ENCODE results near the gene NR1D1. TPM values are rescaled to one million over a fixed set of nuclear protein-coding genes. Genes with fewer than 3 reads are reported as not detected.

Gene NR1D1
- 2.8 and 3.7 TPM in 2 replicates for total RNA-seq

DNA sequence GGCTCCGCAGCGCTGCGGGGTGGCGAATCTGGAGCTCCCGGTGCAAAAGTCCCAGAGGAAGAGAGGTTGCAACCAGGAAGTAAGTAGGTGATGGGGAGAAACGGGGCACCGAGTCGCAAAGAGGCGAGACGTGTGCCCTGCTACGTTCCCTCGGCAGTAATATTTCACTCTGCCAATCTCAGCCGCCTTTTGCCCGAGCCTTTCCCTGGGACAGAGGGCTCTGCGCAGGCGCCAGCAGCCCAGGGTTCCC lies at the start of gene NR1D1:
Gene NR1D1 (minus strand): TSS at position 171 of the 250 bp plus-strand sequence. CDS start 495 bp downstream, outside the sequence.

DNA sequence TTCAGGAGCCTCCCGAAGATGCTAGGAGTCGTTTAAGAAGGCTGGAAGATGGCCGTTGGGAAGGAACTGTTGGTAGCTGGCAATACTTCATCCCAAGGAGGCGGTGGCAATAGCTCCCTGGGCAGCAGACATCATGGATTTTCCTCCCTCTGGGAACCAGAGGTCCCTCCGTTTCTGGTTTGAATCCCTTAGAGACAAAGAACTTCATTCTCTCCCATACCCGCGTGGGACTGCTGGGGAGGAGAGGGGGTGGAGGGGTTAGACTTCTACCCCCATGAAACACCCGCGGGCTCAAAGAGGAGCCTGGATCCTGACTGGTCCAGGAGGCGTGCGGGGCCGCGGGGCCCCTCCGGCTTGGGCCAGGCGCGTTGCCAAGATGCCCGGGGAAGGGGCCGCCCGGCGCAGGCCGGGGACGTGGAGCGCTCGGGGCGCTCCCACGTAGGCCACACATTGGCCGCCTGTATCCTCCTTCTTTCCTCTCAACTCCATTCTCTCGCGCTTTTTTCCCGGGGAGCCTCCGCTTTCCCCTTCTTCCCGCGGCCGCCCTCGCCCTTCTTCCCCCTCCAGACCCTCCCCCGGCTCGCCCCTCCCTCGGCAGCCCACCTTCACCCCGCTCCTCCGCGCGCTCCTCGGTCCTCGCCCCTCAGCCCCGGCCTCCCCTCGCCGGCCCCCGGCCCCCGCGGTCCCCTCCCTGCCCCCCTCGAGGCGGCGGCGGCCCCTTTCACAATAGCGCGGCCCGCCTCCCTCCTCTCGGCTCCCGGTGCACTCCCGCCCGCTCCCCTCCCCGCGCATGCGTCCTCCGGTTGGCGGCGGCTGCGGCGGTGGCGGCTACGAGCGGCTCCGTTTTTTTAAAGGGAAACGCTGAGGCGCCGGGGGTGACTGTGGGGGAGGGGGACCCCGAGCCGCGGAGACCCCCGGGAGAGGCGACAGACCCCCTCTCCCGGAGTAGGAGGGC lies 21.1 kb upstream of the NR1D1 start, which contains the start of gene MSL1:
Gene MSL1 (plus strand): TSS at position 791 of the 955 bp plus-strand sequence. CDS start 642 bp downstream, outside the sequence.

DNA sequence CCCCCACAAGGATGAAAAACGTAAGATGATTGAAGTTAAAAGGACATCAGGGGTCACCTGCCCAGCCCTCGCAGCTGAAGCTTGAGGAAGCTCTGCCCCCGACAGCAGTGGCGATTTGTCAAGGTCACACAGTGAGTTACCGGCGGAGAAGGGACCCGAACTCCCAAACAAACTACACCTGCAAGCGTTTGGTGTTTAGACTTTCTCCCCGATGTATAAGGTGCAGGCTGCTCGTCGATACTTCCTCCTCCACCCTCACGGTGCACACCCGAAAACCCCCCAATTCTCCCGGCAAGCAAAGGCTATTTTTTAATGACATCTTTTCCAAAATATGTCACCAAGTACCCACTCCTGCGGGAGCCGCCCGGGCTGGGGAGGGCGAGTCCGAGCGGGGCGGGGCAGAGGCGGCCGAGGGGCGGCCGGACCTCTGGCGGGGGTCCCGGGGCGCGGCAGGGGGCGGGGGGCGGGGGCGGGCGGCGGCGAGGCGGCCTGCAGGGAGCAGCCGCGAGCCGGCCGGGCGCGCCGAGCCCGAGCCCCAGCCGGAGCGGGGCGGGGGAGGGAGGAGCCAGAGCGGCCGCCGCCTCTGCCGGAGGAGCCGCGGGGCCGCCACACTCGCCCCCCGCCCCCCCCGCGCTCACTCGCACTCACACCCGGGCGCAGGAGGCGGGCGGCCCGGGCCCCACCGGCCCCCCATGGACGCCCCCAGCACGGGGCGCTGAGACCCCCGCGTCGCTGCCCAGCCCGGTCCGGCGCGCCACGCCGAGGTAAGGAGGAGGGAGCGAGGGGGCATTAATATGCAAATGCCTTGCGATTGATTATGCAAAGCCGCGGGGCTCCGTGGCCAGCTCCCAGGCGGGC lies 37.8 kb downstream of the NR1D1 start, which contains the start of gene THRA:
Gene THRA (plus strand): TSS at position 637 of the 858 bp plus-strand sequence. CDS start 11,524 bp downstream, outside the sequence.

Other genes with a start within 250 kb of the NR1D1 start
- not detected in 2 replicates for gene IKZF3, start 236.3 kb downstream of the NR1D1 start, total RNA-seq
- gene ZPBP2, start 232.4 kb downstream of the NR1D1 start, total RNA-seq, result not detected in 2 replicates
- gene GSDMB, start 182.0 kb downstream of the NR1D1 start, total RNA-seq, result 0.26 and 11.5 TPM in 2 replicates
- 36.6 and 46.4 TPM in 2 replicates for gene ORMDL3, start 173.0 kb downstream of the NR1D1 start, total RNA-seq
- not detected in 2 replicates for gene LRRC3C, start 172.9 kb downstream of the NR1D1 start, total RNA-seq
- not detected in 2 replicates for gene GSDMA, start 137.6 kb downstream of the NR1D1 start, total RNA-seq
- gene PSMD3, start 119.8 kb downstream of the NR1D1 start, total RNA-seq, result 127 and 134 TPM in 2 replicates
- gene CSF3, start 85.1 kb downstream of the NR1D1 start, total RNA-seq, result 1.5 and 76.0 TPM in 2 replicates
- gene MED24, start 46.2 kb downstream of the NR1D1 start, total RNA-seq, result 58.9 and 71.0 TPM in 2 replicates
- gene THRA, start 37.6 kb downstream of the NR1D1 start, total RNA-seq, result 17.8 and 48.1 TPM in 2 replicates
- gene MSL1, start 21.4 kb upstream of the NR1D1 start, total RNA-seq, result 37.1 and 90.2 TPM in 2 replicates
- 29.6 and 36.1 TPM in 2 replicates for gene CASC3, start 39.9 kb upstream of the NR1D1 start, total RNA-seq
- 2.6 and 4.9 TPM in 2 replicates for gene RAPGEFL1, start 76.9 kb upstream of the NR1D1 start, total RNA-seq
- 9.1 and 11.1 TPM in 2 replicates for gene WIPF2, start 118.7 kb upstream of the NR1D1 start, total RNA-seq
- 6.2 and 26.8 TPM in 2 replicates for gene CDC6, start 187.3 kb upstream of the NR1D1 start, total RNA-seq
- gene RARA, start 208.6 kb upstream of the NR1D1 start, total RNA-seq, result 22.0 and 38.6 TPM in 2 replicates